Chondrocyte (in vitro differentiated cells): ENCODE results near the gene SCUBE3. TPM values are rescaled to one million over a fixed set of nuclear protein-coding genes. Genes with fewer than 3 reads are reported as not detected.

Experiments
- DNase-seq: peaks from one replicate; pipeline ENCODE4 v3.0.0; 2021; ENCODE audit warnings: mixed read lengths, low spot score
- H3K27ac Mint-ChIP-seq: one replicate; pipeline ENCODE4 v1.8.0; 2021; ENCODE audit warnings: mild to moderate bottlenecking, moderate library complexity, mixed read lengths; ENCODE audit not compliant: unreplicated experiment
- H3K27me3 Mint-ChIP-seq: 2 replicates; pipeline ENCODE4 v1.8.0; 2021; ENCODE audit warnings: low read depth, mixed read lengths
- H3K36me3 Mint-ChIP-seq: 2 replicates; pipeline ENCODE4 v1.8.0; 2021; ENCODE audit warnings: low read depth, mixed read lengths
- H3K4me1 Mint-ChIP-seq: 2 replicates; pipeline ENCODE4 v1.8.0; 2021; ENCODE audit warnings: low read depth, mild to moderate bottlenecking, mixed read lengths
- H3K4me3 Mint-ChIP-seq: one replicate; pipeline ENCODE4 v1.8.0; 2021; ENCODE audit warnings: mild to moderate bottlenecking, moderate library complexity, mixed read lengths; ENCODE audit not compliant: unreplicated experiment
- H3K9me3 Mint-ChIP-seq: 2 replicates; pipeline ENCODE4 v1.8.0; 2021; ENCODE audit warnings: low read depth, mixed read lengths
- total RNA-seq: library from RNA; stranded (reverse); gene quantifications from 3 replicates; pipeline ENCODE4 v1.2.1, GENCODE V29; 2021
- TF ChIP-seq, protein P1 (sequence below): fragments of 200-600 bp; sonication (generic); IDR thresholded peaks from 2 replicates; pipeline ENCODE4 v1.5.0; 2021; ENCODE audit warnings: antibody characterized with exemption, mild to moderate bottlenecking, moderate library complexity

Gene SCUBE3
- total RNA-seq, 1 donor from 2014 or later: 96.6 TPM

DNA sequence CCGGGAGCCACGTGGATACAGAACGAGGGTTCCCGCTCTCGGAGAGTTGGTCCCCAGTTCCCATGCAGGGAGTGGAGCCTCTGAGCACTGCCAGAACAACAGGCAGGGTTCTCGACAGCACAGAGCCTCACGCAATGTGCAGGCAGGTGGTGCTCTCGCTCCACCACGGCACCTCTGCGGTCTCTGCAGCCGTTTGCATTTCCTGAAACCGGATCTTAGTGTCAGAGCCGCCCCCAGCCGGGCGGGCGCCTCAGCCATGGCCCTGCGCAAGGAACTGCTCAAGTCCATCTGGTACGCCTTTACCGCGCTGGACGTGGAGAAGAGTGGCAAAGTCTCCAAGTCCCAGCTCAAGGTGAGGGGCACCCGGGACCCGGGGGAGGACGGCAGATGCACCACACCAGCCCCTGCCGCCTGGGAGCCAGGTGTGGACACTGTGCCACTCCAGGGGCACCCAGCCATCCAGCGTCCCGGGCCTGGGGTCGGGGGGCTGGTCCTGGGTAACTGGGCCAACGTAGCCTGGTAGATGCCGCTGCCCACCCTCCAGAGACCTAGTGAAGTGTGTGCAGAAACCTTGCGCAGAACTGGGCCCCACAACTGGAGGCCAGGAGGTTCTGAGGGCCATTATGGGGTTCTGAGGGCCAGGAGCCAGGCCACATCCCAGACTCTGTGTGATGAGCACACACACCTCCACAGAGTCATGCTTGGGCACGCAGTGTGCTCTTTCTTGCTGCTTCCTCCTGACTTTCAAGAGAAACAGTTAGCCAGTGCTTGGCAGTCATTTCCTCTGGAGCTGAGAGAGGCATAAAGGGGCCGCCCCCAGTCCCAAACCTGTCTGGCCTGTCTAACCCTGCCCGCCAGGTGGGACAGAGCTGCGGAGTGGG lies 84.1 kb downstream of the SCUBE3 start, which contains the start of gene DEF6:
Gene DEF6, plus strand, starts transcription at position 218 of the 881 bp plus-strand sequence. Its CDS starts 39 bp downstream, at position 257.
- no peak for DNase-seq
- H3K36me3 Mint-ChIP-seq: peaks cover 3% of the 10 kb centered on the region
- H3K4me1 Mint-ChIP-seq: peaks cover 10% of the 10 kb centered on the region
- H3K9me3 Mint-ChIP-seq: no peaks in the 10 kb centered on the region
- peak within 1 kb of the TSS; percentile 25 for H3K4me3 Mint-ChIP-seq
- no peaks in the 10 kb centered on the region for H3K27me3 Mint-ChIP-seq
- TF ChIP-seq, protein P1, sequence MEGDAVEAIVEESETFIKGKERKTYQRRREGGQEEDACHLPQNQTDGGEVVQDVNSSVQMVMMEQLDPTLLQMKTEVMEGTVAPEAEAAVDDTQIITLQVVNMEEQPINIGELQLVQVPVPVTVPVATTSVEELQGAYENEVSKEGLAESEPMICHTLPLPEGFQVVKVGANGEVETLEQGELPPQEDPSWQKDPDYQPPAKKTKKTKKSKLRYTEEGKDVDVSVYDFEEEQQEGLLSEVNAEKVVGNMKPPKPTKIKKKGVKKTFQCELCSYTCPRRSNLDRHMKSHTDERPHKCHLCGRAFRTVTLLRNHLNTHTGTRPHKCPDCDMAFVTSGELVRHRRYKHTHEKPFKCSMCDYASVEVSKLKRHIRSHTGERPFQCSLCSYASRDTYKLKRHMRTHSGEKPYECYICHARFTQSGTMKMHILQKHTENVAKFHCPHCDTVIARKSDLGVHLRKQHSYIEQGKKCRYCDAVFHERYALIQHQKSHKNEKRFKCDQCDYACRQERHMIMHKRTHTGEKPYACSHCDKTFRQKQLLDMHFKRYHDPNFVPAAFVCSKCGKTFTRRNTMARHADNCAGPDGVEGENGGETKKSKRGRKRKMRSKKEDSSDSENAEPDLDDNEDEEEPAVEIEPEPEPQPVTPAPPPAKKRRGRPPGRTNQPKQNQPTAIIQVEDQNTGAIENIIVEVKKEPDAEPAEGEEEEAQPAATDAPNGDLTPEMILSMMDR: peak; percentile 80
- no peak within 1 kb of the TSS for H3K27ac Mint-ChIP-seq

DNA sequence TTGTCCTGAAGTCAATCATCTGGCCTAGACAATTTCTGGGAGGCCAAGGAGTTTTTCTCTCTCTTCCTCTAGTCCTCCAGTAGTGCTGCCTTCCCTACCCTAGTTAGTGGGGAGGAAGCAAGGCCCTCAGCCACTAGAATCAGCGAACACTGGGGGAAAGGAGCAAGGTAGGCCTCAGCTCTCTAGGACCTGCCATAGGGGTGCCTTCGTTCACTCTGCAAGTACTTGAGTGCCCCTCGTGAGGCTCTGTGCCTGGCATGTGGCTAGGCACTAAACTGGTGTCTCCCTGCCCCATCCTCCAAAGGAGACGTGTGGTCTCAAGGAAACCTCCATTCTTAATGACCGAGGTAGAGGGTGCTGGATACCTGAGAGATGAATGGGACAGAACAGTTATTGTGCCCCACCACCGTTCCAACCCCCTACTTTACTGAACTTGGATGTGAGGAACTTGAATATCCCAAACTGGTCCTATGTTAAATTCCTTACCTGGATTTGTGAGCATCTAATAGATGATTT lies 84.9 kb downstream of the SCUBE3 start:
- no peaks in the 10 kb centered on the region for H3K9me3 Mint-ChIP-seq
- no peak for DNase-seq
- peaks cover 16% of the 10 kb centered on the region for H3K4me1 Mint-ChIP-seq
- no peak overlapping the region for H3K4me3 Mint-ChIP-seq
- no peak overlapping the region for H3K27ac Mint-ChIP-seq
- peaks cover 3% of the 10 kb centered on the region for H3K36me3 Mint-ChIP-seq
- no peaks in the 10 kb centered on the region for H3K27me3 Mint-ChIP-seq
- TF ChIP-seq, protein P1: no peak

DNA sequence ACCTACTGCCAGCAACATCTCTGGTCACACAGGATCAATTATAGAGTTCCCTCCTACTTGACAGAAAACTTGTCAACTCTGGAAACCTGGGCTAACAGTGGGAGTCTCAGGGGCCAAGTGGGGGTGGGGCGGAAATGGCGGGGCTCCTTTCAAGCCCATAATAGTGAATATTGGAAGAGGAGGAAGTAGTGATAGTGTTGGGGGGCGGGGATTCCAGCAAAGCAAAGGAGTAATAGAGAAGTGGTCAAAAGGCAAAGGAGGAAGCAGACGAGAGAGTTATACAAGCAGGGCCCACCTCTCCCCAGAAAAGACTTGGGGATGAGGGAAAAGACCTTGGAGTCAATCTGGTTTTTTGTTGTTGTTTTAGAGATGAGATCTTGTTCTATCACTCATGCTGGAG lies 85.9 kb downstream of the SCUBE3 start:
- H3K9me3 Mint-ChIP-seq: no peaks in the 10 kb centered on the region
- H3K27ac Mint-ChIP-seq: no peak overlapping the region
- H3K4me1 Mint-ChIP-seq: peaks cover 16% of the 10 kb centered on the region
- no peaks in the 10 kb centered on the region for H3K36me3 Mint-ChIP-seq
- no peaks in the 10 kb centered on the region for H3K27me3 Mint-ChIP-seq
- no peak overlapping the region for H3K4me3 Mint-ChIP-seq
- TF ChIP-seq, protein P1: no peak
- DNase-seq: no peak

DNA sequence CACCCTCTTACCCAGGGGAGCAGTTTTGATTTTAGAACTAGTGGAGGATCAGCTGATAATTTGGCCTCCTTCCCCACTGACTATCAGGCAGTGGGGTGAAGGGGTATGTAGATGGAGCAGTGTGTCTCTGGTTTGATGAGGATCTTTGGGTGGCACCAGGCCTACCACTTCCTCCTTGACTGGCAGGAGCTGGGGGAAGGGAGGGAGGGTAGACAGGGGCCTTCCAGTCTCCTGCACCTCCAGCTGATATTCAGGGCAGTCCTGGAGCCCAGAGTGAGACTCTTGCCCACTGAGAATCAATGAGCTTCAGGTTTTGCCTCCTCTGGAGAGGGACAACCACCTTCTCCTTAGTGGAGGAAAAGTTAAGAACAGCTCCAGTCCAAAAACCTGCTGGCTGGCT lies 87.1 kb downstream of the SCUBE3 start:
- Mint-ChIP-seq H3K27me3 (no peaks in the 10 kb centered on the region), H3K9me3 (no peaks in the 10 kb centered on the region), H3K4me1 (peaks cover 16% of the 10 kb centered on the region), H3K4me3 (no peak overlapping the region), H3K27ac (no peak overlapping the region), H3K36me3 (no peaks in the 10 kb centered on the region)
- TF ChIP-seq, protein P1: no peak
- DNase-seq: no peak

Other genes with a start within 250 kb of the SCUBE3 start
- gene TCP11, start 72.6 kb upstream of the SCUBE3 start, total RNA-seq: not detected in 3 replicates
- 20.3 to 28.3 TPM (median 22.1 TPM) in 3 replicates for gene ZNF76, start 45.8 kb downstream of the SCUBE3 start, total RNA-seq
- gene DEF6, start 83.9 kb downstream of the SCUBE3 start, total RNA-seq: 0.82 to 1.1 TPM (median 0.82 TPM) in 3 replicates
- gene PPARD, start 128.6 kb downstream of the SCUBE3 start, total RNA-seq: 25.9 to 28.3 TPM (median 27.0 TPM) in 3 replicates
- gene FANCE, start 238.4 kb downstream of the SCUBE3 start, total RNA-seq: 5.6 to 7.4 TPM (median 6.8 TPM) in 3 replicates